ENCODE measurements around the gene NINJ2.

Gene NINJ2

GRCh38 chr12:570921-571794 is 92.1 kb downstream of the NINJ2 start:
- no peaks in the 10 kb centered on the region for H3K27me3 Mint-ChIP-seq
- no peak overlapping the region for H3K4me3 Mint-ChIP-seq
- no peaks in the 10 kb centered on the region for H3K9me3 Mint-ChIP-seq
- H3K36me3 Mint-ChIP-seq (ENCODE audit: low read depth), result no peaks in the 10 kb centered on the region
- H3K4me1 Mint-ChIP-seq (ENCODE audit: low read depth), result peaks cover 48% of the 10 kb centered on the region
- H3K27ac Mint-ChIP-seq, result no peak overlapping the region

GRCh38 chr12:570435-570920 is 92.8 kb downstream of the NINJ2 start:
- Mint-ChIP-seq H3K27ac (no peak overlapping the region), H3K4me1 (ENCODE audit: low read depth) (peaks cover 48% of the 10 kb centered on the region)

GRCh38 chr12:569803-570434 is 93.3 kb downstream of the NINJ2 start:
- Mint-ChIP-seq H3K4me3 (peak overlapping the region; percentile 83), H3K36me3 (ENCODE audit: low read depth) (no peaks in the 10 kb centered on the region), H3K27me3 (no peaks in the 10 kb centered on the region), H3K27ac (no peak overlapping the region), H3K4me1 (ENCODE audit: low read depth) (peaks cover 48% of the 10 kb centered on the region), H3K9me3 (no peaks in the 10 kb centered on the region)

More at GRCh38 chr12:570435-570920, 92.8 kb downstream of the NINJ2 start:
- H3K36me3 Mint-ChIP-seq (ENCODE audit: low read depth), result no peaks in the 10 kb centered on the region
- H3K27me3 Mint-ChIP-seq, result no peaks in the 10 kb centered on the region
- H3K9me3 Mint-ChIP-seq, result no peaks in the 10 kb centered on the region
- H3K4me3 Mint-ChIP-seq, result no peak overlapping the region

- H3K36me3 Mint-ChIP-seq (ENCODE audit: low read depth), result no peaks in the 10 kb centered on the region
- H3K9me3 Mint-ChIP-seq, result no peaks in the 10 kb centered on the region
- no peaks in the 10 kb centered on the region for H3K27me3 Mint-ChIP-seq
- no peak overlapping the region for H3K27ac Mint-ChIP-seq
- H3K4me3 Mint-ChIP-seq, result peak overlapping the region; percentile 83
- peaks cover 48% of the 10 kb centered on the region for H3K4me1 Mint-ChIP-seq (ENCODE audit: low read depth)
These were observed 94.1 kb downstream of the NINJ2 start for GRCh38 chr12:569091-569676.

- Mint-ChIP-seq H3K27ac (no peak overlapping the region), H3K9me3 (no peaks in the 10 kb centered on the region), H3K36me3 (ENCODE audit: low read depth) (no peaks in the 10 kb centered on the region), H3K4me1 (ENCODE audit: low read depth) (peaks cover 55% of the 10 kb centered on the region), H3K27me3 (no peaks in the 10 kb centered on the region), H3K4me3 (no peak overlapping the region)
These were observed 94.8 kb downstream of the NINJ2 start for GRCh38 chr12:568486-568885.

GRCh38 chr12:565589-566105 is 97.6 kb downstream of the NINJ2 start:
- H3K36me3 Mint-ChIP-seq (ENCODE audit: low read depth), result no peaks in the 10 kb centered on the region
- peaks cover 58% of the 10 kb centered on the region for H3K4me1 Mint-ChIP-seq (ENCODE audit: low read depth)
- H3K4me3 Mint-ChIP-seq, result no peak overlapping the region
- no peak overlapping the region for H3K27ac Mint-ChIP-seq
- no peaks in the 10 kb centered on the region for H3K27me3 Mint-ChIP-seq
- H3K9me3 Mint-ChIP-seq, result no peaks in the 10 kb centered on the region

GRCh38 chr12:565161-565560 is 98.1 kb downstream of the NINJ2 start:
- no peaks in the 10 kb centered on the region for H3K36me3 Mint-ChIP-seq (ENCODE audit: low read depth)
- peaks cover 58% of the 10 kb centered on the region for H3K4me1 Mint-ChIP-seq (ENCODE audit: low read depth)
- no peak overlapping the region for H3K27ac Mint-ChIP-seq
- no peaks in the 10 kb centered on the region for H3K9me3 Mint-ChIP-seq
- no peak overlapping the region for H3K4me3 Mint-ChIP-seq
- H3K27me3 Mint-ChIP-seq, result no peaks in the 10 kb centered on the region

- H3K4me3 Mint-ChIP-seq, result peak overlapping the region; percentile 65
- no peaks in the 10 kb centered on the region for H3K9me3 Mint-ChIP-seq
- no peaks in the 10 kb centered on the region for H3K27me3 Mint-ChIP-seq
- no peaks in the 10 kb centered on the region for H3K36me3 Mint-ChIP-seq (ENCODE audit: low read depth)
- H3K4me1 Mint-ChIP-seq (ENCODE audit: low read depth), result peaks cover 50% of the 10 kb centered on the region
- peak overlapping the region; percentile 69 for H3K27ac Mint-ChIP-seq
These were observed 99.4 kb downstream of the NINJ2 start for GRCh38 chr12:563787-564298.

- H3K4me1 Mint-ChIP-seq (ENCODE audit: low read depth), result peaks cover 50% of the 10 kb centered on the region
- peak overlapping the region; percentile 65 for H3K4me3 Mint-ChIP-seq
- no peaks in the 10 kb centered on the region for H3K36me3 Mint-ChIP-seq (ENCODE audit: low read depth)
- H3K9me3 Mint-ChIP-seq, result no peaks in the 10 kb centered on the region
- no peaks in the 10 kb centered on the region for H3K27me3 Mint-ChIP-seq
- peak overlapping the region; percentile 69 for H3K27ac Mint-ChIP-seq
These were observed 99.9 kb downstream of the NINJ2 start for GRCh38 chr12:563250-563781.

- H3K27me3 Mint-ChIP-seq, result no peaks in the 10 kb centered on the region
- no peaks in the 10 kb centered on the region for H3K9me3 Mint-ChIP-seq
- H3K4me3 Mint-ChIP-seq, result no peak overlapping the region
- peak overlapping the region; percentile 50 for H3K27ac Mint-ChIP-seq
- peaks cover 50% of the 10 kb centered on the region for H3K4me1 Mint-ChIP-seq (ENCODE audit: low read depth)
- no peaks in the 10 kb centered on the region for H3K36me3 Mint-ChIP-seq (ENCODE audit: low read depth)
These were observed 100.6 kb downstream of the NINJ2 start for GRCh38 chr12:562634-563033.

- Mint-ChIP-seq H3K9me3 (no peaks in the 10 kb centered on the region), H3K36me3 (ENCODE audit: low read depth) (no peaks in the 10 kb centered on the region), H3K4me1 (ENCODE audit: low read depth) (peaks cover 50% of the 10 kb centered on the region), H3K27me3 (no peaks in the 10 kb centered on the region), H3K27ac (peak overlapping the region; percentile 83), H3K4me3 (no peak overlapping the region)
These were observed 101.2 kb downstream of the NINJ2 start for GRCh38 chr12:561908-562593.

GRCh38 chr12:561391-561705 is 101.9 kb downstream of the NINJ2 start:
- Mint-ChIP-seq H3K27ac (no peak overlapping the region), H3K36me3 (ENCODE audit: low read depth) (no peaks in the 10 kb centered on the region), H3K27me3 (no peaks in the 10 kb centered on the region), H3K4me1 (ENCODE audit: low read depth) (peaks cover 45% of the 10 kb centered on the region), H3K9me3 (no peaks in the 10 kb centered on the region), H3K4me3 (no peak overlapping the region)

- Mint-ChIP-seq H3K4me3 (no peak overlapping the region), H3K4me1 (ENCODE audit: low read depth) (peaks cover 40% of the 10 kb centered on the region), H3K36me3 (ENCODE audit: low read depth) (no peaks in the 10 kb centered on the region), H3K9me3 (no peaks in the 10 kb centered on the region), H3K27me3 (no peaks in the 10 kb centered on the region), H3K27ac (no peak overlapping the region)
These were observed 102.4 kb downstream of the NINJ2 start for GRCh38 chr12:560691-561390.
